H1 (cell line): ENCODE results near the gene TAAR9. TPM values are rescaled to one million over a fixed set of nuclear protein-coding genes. Genes with fewer than 3 reads are reported as not detected.

Experiments used
- CBX8 ChIP-seq: fragments of 300-800, 300-1000 bp; sonication (generic); IDR thresholded peaks from 2 replicates; pipeline ENCODE4 v1.7.1; 2016; ENCODE audit warnings: low read depth, low read length, borderline replicate concordance
- CTBP2 ChIP-seq: IDR thresholded peaks from 2 replicates; pipeline ENCODE4 v1.7.0; 2011; ENCODE audit warnings: borderline replicate concordance, mild to moderate bottlenecking, moderate library complexity, mixed read lengths, low read length; ENCODE audit not compliant: insufficient read depth, insufficient read length
- EZH2 ChIP-seq: fragments of 200-600 bp; sonication (generic); IDR thresholded peaks from 2 replicates; pipeline ENCODE4 v1.7.1; 2012; ENCODE audit warnings: low read depth, mild to moderate bottlenecking, moderate library complexity, low read length, inconsistent platforms; ENCODE audit not compliant: severe bottlenecking
- KDM5A ChIP-seq: fragments of 200-600 bp; IDR thresholded peaks from 2 replicates; pipeline ENCODE4 v1.7.1; 2012; ENCODE audit warnings: mild to moderate bottlenecking, low read length, inconsistent platforms, mixed read lengths
- MAFK ChIP-seq: IDR thresholded peaks from 2 replicates; pipeline ENCODE4 v1.6.1; 2012; ENCODE audit warnings: low read depth, mild to moderate bottlenecking, improper control_type of control experiment, low read length
- SIX5 ChIP-seq: IDR thresholded peaks from 2 replicates; pipeline ENCODE4 v1.6.1; 2011; ENCODE audit warnings: mild to moderate bottlenecking, low read depth, low read length
- SP1 ChIP-seq: IDR thresholded peaks from 2 replicates; pipeline ENCODE4 v1.6.1; 2011; ENCODE audit warnings: low read depth, low read length
- TBP ChIP-seq: IDR thresholded peaks from 2 replicates; pipeline ENCODE4 v1.6.1; 2011; ENCODE audit warnings: low read depth, low read length, improper control_type of control experiment
- polyA plus RNA-seq, 7 experiments: library from polyadenylated mRNA; depleted of rRNA in 3 of 7; stranded (reverse) in 5 of 7; unstranded in 2 of 7; fragments of >200 nt in 5 of 7; fragments of 200-250 nt in 2 of 7; gene quantifications; 1 replicate in 5 of 7; 2 replicates in 1 of 7; 4 replicates in 1 of 7; pipeline versions ENCODE4 v1.2.1 to v1.2.3, GENCODE V29; 2011 to 2013; ENCODE audit warnings: missing spikeins in 2 of 7, mixed read lengths in 2 of 7
- total RNA-seq: library from RNA; stranded (reverse); fragmentation: NEBNext Ultra II Directional; extraction: Animal tissue kit (Norgen Biotek cat#: 25700); gene quantifications from 2 replicates; pipeline ENCODE4 v1.2.1, GENCODE V29; 2021
- TF ChIP-seq, protein P1 (sequence below): fragments of 300-600 bp; sonication (generic); IDR thresholded peaks from 2 replicates; pipeline ENCODE4 v1.7.1; 2012; ENCODE audit warnings: low read length, moderate library complexity, mild to moderate bottlenecking, inconsistent platforms; ENCODE audit not compliant: insufficient replicate concordance
- TF ChIP-seq, protein P2 (sequence below): IDR thresholded peaks from 2 replicates; pipeline ENCODE4 v1.6.1; 2011; ENCODE audit warnings: low read depth, mild to moderate bottlenecking, low read length; ENCODE audit not compliant: insufficient read depth

TAAR9 gene
- total and polyA plus RNA-seq, 2 of the 8 experiments (the other 6 are each of a cell fraction or from before 2014, with no cell fraction given) = not detected

DNA sequence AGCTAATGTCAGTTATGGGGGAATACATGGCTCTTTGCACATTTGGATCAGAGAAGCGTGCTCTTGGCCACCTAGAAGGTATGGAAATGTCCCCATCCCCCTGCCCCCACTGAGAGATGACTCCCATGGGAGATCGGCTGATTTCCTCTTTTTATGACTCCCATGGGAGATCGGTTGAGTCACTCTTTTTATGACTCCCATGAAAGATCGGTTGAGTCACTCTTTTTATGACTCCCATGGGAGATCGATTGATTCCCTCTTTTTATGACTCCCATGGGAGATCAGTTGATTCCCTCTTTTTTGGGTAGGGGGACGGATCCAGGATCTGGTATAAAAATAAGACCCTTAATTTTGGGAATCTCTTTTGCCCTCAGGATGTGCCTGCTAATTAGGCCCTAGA lies 10.3 kb upstream of the TAAR9 start (continued):
- TF ChIP-seq, protein P1, sequence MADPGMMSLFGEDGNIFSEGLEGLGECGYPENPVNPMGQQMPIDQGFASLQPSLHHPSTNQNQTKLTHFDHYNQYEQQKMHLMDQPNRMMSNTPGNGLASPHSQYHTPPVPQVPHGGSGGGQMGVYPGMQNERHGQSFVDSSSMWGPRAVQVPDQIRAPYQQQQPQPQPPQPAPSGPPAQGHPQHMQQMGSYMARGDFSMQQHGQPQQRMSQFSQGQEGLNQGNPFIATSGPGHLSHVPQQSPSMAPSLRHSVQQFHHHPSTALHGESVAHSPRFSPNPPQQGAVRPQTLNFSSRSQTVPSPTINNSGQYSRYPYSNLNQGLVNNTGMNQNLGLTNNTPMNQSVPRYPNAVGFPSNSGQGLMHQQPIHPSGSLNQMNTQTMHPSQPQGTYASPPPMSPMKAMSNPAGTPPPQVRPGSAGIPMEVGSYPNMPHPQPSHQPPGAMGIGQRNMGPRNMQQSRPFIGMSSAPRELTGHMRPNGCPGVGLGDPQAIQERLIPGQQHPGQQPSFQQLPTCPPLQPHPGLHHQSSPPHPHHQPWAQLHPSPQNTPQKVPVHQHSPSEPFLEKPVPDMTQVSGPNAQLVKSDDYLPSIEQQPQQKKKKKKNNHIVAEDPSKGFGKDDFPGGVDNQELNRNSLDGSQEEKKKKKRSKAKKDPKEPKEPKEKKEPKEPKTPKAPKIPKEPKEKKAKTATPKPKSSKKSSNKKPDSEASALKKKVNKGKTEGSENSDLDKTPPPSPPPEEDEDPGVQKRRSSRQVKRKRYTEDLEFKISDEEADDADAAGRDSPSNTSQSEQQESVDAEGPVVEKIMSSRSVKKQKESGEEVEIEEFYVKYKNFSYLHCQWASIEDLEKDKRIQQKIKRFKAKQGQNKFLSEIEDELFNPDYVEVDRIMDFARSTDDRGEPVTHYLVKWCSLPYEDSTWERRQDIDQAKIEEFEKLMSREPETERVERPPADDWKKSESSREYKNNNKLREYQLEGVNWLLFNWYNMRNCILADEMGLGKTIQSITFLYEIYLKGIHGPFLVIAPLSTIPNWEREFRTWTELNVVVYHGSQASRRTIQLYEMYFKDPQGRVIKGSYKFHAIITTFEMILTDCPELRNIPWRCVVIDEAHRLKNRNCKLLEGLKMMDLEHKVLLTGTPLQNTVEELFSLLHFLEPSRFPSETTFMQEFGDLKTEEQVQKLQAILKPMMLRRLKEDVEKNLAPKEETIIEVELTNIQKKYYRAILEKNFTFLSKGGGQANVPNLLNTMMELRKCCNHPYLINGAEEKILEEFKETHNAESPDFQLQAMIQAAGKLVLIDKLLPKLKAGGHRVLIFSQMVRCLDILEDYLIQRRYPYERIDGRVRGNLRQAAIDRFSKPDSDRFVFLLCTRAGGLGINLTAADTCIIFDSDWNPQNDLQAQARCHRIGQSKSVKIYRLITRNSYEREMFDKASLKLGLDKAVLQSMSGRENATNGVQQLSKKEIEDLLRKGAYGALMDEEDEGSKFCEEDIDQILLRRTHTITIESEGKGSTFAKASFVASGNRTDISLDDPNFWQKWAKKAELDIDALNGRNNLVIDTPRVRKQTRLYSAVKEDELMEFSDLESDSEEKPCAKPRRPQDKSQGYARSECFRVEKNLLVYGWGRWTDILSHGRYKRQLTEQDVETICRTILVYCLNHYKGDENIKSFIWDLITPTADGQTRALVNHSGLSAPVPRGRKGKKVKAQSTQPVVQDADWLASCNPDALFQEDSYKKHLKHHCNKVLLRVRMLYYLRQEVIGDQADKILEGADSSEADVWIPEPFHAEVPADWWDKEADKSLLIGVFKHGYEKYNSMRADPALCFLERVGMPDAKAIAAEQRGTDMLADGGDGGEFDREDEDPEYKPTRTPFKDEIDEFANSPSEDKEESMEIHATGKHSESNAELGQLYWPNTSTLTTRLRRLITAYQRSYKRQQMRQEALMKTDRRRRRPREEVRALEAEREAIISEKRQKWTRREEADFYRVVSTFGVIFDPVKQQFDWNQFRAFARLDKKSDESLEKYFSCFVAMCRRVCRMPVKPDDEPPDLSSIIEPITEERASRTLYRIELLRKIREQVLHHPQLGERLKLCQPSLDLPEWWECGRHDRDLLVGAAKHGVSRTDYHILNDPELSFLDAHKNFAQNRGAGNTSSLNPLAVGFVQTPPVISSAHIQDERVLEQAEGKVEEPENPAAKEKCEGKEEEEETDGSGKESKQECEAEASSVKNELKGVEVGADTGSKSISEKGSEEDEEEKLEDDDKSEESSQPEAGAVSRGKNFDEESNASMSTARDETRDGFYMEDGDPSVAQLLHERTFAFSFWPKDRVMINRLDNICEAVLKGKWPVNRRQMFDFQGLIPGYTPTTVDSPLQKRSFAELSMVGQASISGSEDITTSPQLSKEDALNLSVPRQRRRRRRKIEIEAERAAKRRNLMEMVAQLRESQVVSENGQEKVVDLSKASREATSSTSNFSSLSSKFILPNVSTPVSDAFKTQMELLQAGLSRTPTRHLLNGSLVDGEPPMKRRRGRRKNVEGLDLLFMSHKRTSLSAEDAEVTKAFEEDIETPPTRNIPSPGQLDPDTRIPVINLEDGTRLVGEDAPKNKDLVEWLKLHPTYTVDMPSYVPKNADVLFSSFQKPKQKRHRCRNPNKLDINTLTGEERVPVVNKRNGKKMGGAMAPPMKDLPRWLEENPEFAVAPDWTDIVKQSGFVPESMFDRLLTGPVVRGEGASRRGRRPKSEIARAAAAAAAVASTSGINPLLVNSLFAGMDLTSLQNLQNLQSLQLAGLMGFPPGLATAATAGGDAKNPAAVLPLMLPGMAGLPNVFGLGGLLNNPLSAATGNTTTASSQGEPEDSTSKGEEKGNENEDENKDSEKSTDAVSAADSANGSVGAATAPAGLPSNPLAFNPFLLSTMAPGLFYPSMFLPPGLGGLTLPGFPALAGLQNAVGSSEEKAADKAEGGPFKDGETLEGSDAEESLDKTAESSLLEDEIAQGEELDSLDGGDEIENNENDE = no peak
- TF ChIP-seq CTBP2 = no peak
- TF ChIP-seq SIX5 = no peak
- TF ChIP-seq, protein P2, sequence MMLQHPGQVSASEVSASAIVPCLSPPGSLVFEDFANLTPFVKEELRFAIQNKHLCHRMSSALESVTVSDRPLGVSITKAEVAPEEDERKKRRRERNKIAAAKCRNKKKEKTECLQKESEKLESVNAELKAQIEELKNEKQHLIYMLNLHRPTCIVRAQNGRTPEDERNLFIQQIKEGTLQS = no peak
- no peak for TF ChIP-seq TBP
- TF ChIP-seq CBX8 = no peak
- TF ChIP-seq EZH2 = no peak
- no peak for TF ChIP-seq MAFK
- TF ChIP-seq SP1 = no peak
- no peak for TF ChIP-seq KDM5A
- TF ChIP-seq, all 59 proteins: peak for 0
